Measurements from ENCODE around the gene PDE4D.

DNA sequence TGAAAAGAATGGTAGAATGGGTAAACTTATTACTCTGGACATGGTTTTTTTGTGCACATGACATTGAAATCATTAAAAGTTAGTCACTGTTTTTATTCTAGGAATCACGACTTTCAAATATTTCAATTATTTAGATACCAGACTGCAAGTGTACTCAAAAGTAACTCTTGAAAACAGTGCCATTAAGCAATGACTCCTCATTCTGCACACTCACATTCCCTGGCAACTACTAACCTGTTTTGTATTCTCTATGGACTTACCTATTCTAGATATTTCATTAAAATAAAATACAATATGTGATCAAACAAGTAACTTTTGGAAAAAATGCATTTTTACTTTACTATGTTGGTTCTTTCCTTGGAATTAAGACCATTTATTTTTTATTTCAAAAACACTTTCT lies 607.0 kb downstream of the PDE4D start:
- TF ChIP-seq, protein P1, sequence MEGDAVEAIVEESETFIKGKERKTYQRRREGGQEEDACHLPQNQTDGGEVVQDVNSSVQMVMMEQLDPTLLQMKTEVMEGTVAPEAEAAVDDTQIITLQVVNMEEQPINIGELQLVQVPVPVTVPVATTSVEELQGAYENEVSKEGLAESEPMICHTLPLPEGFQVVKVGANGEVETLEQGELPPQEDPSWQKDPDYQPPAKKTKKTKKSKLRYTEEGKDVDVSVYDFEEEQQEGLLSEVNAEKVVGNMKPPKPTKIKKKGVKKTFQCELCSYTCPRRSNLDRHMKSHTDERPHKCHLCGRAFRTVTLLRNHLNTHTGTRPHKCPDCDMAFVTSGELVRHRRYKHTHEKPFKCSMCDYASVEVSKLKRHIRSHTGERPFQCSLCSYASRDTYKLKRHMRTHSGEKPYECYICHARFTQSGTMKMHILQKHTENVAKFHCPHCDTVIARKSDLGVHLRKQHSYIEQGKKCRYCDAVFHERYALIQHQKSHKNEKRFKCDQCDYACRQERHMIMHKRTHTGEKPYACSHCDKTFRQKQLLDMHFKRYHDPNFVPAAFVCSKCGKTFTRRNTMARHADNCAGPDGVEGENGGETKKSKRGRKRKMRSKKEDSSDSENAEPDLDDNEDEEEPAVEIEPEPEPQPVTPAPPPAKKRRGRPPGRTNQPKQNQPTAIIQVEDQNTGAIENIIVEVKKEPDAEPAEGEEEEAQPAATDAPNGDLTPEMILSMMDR (conservative IDR thresholded peaks at IDR 0.05; ENCODE audit: low read depth, low read length): no peak
- TF ChIP-seq EZH2 (IDR thresholded peaks at IDR 0.05; ENCODE audit: borderline replicate concordance, low read depth, low read length, poor library complexity, severe bottlenecking): no peak
